Hepatocyte (in vitro differentiated cells): ENCODE data around the gene TRIOBP. TPM values are rescaled to one million over a fixed set of nuclear protein-coding genes. Genes with fewer than 3 reads are reported as not detected.

Experiments
- DNase-seq: peaks from one replicate; pipeline ENCODE4 v3.0.0-alpha.2; 2016; ENCODE audit warnings: low spot score
- H2AFZ ChIP-seq: fragments of 200-600 bp; sonication (generic); 2 replicates; pipeline ENCODE4 v1.6.0; 2016; ENCODE audit warnings: antibody characterized with exemption, mild to moderate bottlenecking
- H3K27ac ChIP-seq: fragments of 200-600 bp; sonication (generic); 2 replicates; pipeline ENCODE4 v1.5.1; 2016; ENCODE audit warnings: mild to moderate bottlenecking
- H3K27me3 ChIP-seq: fragments of 200-600 bp; sonication (generic); 2 replicates; pipeline ENCODE4 v1.6.1; 2016
- H3K36me3 ChIP-seq: fragments of 200-600 bp; sonication (generic); replicated peaks from 2 replicates; pipeline ENCODE4 v1.5.1; 2016; ENCODE audit warnings: low read depth; ENCODE audit not compliant: insufficient read depth
- H3K4me1 ChIP-seq: fragments of 200-600 bp; sonication (generic); 2 replicates; pipeline ENCODE4 v1.5.1; 2016; ENCODE audit warnings: mild to moderate bottlenecking, moderate library complexity; ENCODE audit not compliant: insufficient read depth
- H3K4me2 ChIP-seq: fragments of 200-600 bp; sonication (generic); 2 replicates; pipeline ENCODE4 v1.6.0; 2016
- H3K4me3 ChIP-seq: fragments of 200-600 bp; sonication (generic); 2 replicates; pipeline ENCODE4 v1.5.1; 2016; ENCODE audit warnings: mild to moderate bottlenecking
- H3K79me2 ChIP-seq: fragments of 200-600 bp; sonication (generic); 2 replicates; pipeline ENCODE4 v1.6.0; 2017; ENCODE audit warnings: mild to moderate bottlenecking
- H3K9me2 ChIP-seq: fragments of 200-600 bp; sonication (generic); replicated peaks from 2 replicates; pipeline ENCODE4 v1.6.0; 2017; ENCODE audit warnings: mild to moderate bottlenecking; ENCODE audit not compliant: insufficient read depth
- H3K9me3 ChIP-seq: fragments of 200-600 bp; sonication (generic); 2 replicates; pipeline ENCODE4 v1.5.1; 2016; ENCODE audit warnings: low read depth, mild to moderate bottlenecking
- H4K20me1 ChIP-seq: fragments of 200-600 bp; sonication (generic); 2 replicates; pipeline ENCODE4 v1.6.0; 2016; ENCODE audit warnings: mild to moderate bottlenecking; ENCODE audit not compliant: insufficient read depth, poor library complexity, severe bottlenecking
- EZH2 ChIP-seq: fragments of 200-600 bp; sonication (generic); IDR thresholded peaks from 2 replicates; pipeline ENCODE4 v1.6.1; 2016; ENCODE audit warnings: antibody characterized with exemption, mild to moderate bottlenecking, borderline replicate concordance
- EZH2phosphoT487 ChIP-seq: fragments of 200-600 bp; sonication (generic); IDR thresholded peaks from one replicate; pipeline ENCODE4 v1.6.1; 2018; ENCODE audit warnings: antibody characterized with exemption, mild to moderate bottlenecking, low read depth, moderate library complexity; ENCODE audit not compliant: unreplicated experiment, severe bottlenecking
- WGBS: methylation state at CpG from one replicate; pipeline ENCODE4 v1.1.6; 2016; ENCODE audit warnings: low lambda C conversion rate; ENCODE audit errors: missing lambda C conversion rate; 5-methylcytosine and 5-hydroxymethylcytosine counted together
- polyA plus RNA-seq: library from polyadenylated mRNA; unstranded; fragments of >200 nt; fragmentation: Nextera tagmentation; extraction: Ambion mirVana; gene quantifications from 2 replicates; pipeline ENCODE4 v1.2.1, GENCODE V29; 2016
- total RNA-seq: library from RNA; depleted of rRNA; stranded (reverse); fragments of >200 nt; gene quantifications from 2 replicates; pipeline ENCODE4 v1.2.3, GENCODE V29; 2014
- TF ChIP-seq, protein P1 (sequence below): fragments of 200-600 bp; sonication (generic); IDR thresholded peaks from 2 replicates; pipeline ENCODE4 v1.5.1; 2016; ENCODE audit warnings: antibody characterized with exemption, mild to moderate bottlenecking; ENCODE audit not compliant: poor library complexity

Gene TRIOBP
- total and polyA plus RNA-seq, 2 experiments from 2014 or later: 57.2 to 96.1 TPM

DNA sequence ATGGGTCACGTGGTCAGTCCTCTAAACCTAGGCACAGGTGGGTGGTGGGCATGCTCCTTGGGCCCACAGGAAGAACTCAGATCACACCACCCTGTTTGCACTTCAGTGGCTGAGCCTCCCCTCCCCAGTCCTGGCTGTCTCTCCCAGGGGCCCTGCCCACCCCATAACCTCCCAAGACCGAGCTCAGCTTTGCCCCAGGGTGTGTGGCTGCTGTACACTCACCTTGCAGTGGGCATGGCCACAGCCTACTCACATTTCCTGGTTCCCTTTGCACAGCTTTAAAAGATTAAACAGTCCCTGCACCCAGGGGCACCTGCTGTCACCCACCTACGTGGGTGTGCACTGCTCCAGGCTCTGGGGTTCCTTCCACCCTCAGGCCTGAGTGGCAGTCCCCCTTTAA, 13.8 kb downstream of the TRIOBP start:
- no peaks in the 10 kb centered on the region for H4K20me1 ChIP-seq
- 95% methylated on average over 3 of the region's 3 CpGs for WGBS
- no peak for TF ChIP-seq EZH2
- TF ChIP-seq EZH2phosphoT487: no peak
- TF ChIP-seq, protein P1, sequence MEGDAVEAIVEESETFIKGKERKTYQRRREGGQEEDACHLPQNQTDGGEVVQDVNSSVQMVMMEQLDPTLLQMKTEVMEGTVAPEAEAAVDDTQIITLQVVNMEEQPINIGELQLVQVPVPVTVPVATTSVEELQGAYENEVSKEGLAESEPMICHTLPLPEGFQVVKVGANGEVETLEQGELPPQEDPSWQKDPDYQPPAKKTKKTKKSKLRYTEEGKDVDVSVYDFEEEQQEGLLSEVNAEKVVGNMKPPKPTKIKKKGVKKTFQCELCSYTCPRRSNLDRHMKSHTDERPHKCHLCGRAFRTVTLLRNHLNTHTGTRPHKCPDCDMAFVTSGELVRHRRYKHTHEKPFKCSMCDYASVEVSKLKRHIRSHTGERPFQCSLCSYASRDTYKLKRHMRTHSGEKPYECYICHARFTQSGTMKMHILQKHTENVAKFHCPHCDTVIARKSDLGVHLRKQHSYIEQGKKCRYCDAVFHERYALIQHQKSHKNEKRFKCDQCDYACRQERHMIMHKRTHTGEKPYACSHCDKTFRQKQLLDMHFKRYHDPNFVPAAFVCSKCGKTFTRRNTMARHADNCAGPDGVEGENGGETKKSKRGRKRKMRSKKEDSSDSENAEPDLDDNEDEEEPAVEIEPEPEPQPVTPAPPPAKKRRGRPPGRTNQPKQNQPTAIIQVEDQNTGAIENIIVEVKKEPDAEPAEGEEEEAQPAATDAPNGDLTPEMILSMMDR: no peak

DNA sequence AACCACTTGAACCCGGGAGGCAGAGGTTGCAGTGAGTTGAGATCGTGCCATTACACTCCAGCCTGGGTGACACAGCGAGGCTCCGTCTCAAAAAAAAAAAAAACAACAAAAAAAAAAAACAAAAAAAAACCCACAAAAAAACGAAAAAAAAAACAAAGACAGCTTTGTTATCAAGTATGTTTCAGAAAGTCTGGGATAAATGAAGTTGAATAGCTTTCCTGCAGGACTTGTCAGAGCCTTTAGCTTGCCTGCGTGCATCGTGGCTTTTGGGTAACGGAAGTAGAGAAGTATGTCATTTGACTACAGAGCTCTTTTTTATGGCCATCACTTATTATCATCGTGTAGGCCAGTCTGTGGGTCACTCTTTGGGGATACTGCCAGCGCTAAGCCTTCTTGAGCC, 14.6 kb downstream of the TRIOBP start:
- no peaks in the 10 kb centered on the region for H3K79me2 ChIP-seq
- H3K36me3 ChIP-seq: no peaks in the 10 kb centered on the region
- H4K20me1 ChIP-seq: no peaks in the 10 kb centered on the region
- no peak overlapping the region for H3K4me2 ChIP-seq
- H3K9me3 ChIP-seq: no peaks in the 10 kb centered on the region
- WGBS: 93% methylated on average over 8 of the region's 10 CpGs
- H3K4me3 ChIP-seq: no peak overlapping the region
- TF ChIP-seq, protein P1: no peak
- no peak for TF ChIP-seq EZH2phosphoT487
- no peak for TF ChIP-seq EZH2
- H2AFZ ChIP-seq: no peak overlapping the region
- no peak for DNase-seq
- no peaks in the 10 kb centered on the region for H3K9me2 ChIP-seq
- H3K27ac ChIP-seq: no peak overlapping the region
- no peaks in the 10 kb centered on the region for H3K4me1 ChIP-seq
- no peaks in the 10 kb centered on the region for H3K27me3 ChIP-seq

More for the DNA sequence above, 13.8 kb downstream of the TRIOBP start:
- Histone ChIP-seq H3K4me1 (no peaks in the 10 kb centered on the region), H2AFZ (no peak overlapping the region), H3K79me2 (no peaks in the 10 kb centered on the region), H3K9me2 (no peaks in the 10 kb centered on the region), H3K27ac (no peak overlapping the region), H3K27me3 (no peaks in the 10 kb centered on the region), H3K36me3 (no peaks in the 10 kb centered on the region), H3K4me2 (no peak overlapping the region), H3K4me3 (no peak overlapping the region), H3K9me3 (no peaks in the 10 kb centered on the region)
- DNase-seq: no peak

DNA sequence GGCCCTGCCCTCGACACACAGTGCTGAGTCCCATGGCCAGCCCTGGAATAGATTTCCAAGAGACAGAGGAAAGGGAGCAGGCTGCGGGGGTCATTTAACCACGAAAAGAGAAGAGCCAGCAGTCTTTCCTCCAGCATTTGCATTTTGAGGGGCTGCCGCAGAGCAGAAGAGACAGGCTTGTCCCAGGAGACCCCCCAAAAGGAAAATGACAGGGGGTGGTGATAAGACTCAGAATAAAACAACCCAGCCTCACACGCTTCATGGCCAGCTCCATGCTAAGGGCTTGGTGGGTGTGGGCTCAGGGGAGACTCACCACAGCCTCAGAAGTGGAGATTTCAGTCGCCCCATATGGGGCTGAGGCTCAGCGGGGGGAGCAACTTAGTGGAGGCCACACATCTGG, 16.9 kb downstream of the TRIOBP start:
- Histone ChIP-seq H3K4me1 (no peaks in the 10 kb centered on the region), H4K20me1 (no peaks in the 10 kb centered on the region), H3K36me3 (no peaks in the 10 kb centered on the region), H3K27me3 (no peaks in the 10 kb centered on the region), H3K4me3 (no peak overlapping the region), H3K79me2 (no peaks in the 10 kb centered on the region), H2AFZ (no peak overlapping the region), H3K9me2 (no peaks in the 10 kb centered on the region), H3K4me2 (no peak overlapping the region), H3K27ac (no peak overlapping the region), H3K9me3 (no peaks in the 10 kb centered on the region)
- WGBS: 96% methylated on average over 7 of the region's 7 CpGs
- TF ChIP-seq, protein P1: no peak
- TF ChIP-seq EZH2phosphoT487: no peak
- TF ChIP-seq EZH2: no peak
- no peak for DNase-seq

DNA sequence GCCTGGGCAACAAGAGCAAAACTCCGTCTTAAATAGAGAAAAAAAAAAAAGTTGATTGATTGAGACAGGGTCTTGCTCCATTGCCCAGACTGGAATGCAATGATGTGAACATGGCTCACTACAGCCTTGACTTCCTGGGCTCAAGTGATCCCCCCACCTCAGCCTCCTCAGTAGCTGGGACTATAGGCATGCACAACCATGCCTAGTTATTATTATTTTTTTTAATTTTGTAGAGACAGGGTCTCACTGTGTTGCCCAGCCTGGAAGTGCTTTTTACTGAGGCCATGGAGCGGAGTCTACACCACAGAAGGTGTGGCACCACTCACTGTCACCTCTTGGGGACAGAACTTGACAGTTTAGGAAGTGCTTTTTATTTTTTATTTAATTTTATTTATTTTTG, 17.8 kb downstream of the TRIOBP start:
- no peak overlapping the region for H2AFZ ChIP-seq
- H3K9me2 ChIP-seq: no peaks in the 10 kb centered on the region
- H3K36me3 ChIP-seq: no peaks in the 10 kb centered on the region
- H3K27me3 ChIP-seq: no peaks in the 10 kb centered on the region
- H4K20me1 ChIP-seq: no peaks in the 10 kb centered on the region
- H3K4me2 ChIP-seq: no peak overlapping the region
- H3K79me2 ChIP-seq: no peaks in the 10 kb centered on the region
- no peaks in the 10 kb centered on the region for H3K4me1 ChIP-seq
- no peaks in the 10 kb centered on the region for H3K9me3 ChIP-seq
- TF ChIP-seq EZH2phosphoT487 (no peak), EZH2 (no peak)
- TF ChIP-seq, protein P1: no peak
- no peak overlapping the region for H3K4me3 ChIP-seq
- DNase-seq: no peak
- no peak overlapping the region for H3K27ac ChIP-seq
- WGBS: 88% methylated on average over 2 of the region's 2 CpGs
